Astrocyte (in vitro differentiated cells and primary cell): Measurements from ENCODE around the gene VCAM1. TPM values are rescaled to one million over a fixed set of nuclear protein-coding genes. Genes with fewer than 3 reads are reported as not detected.
A peak's percentile ranks its signal among the peaks of the same experiment; 100 is the strongest.

ENCODE experiments used
- DNase-seq: peaks from one replicate; pipeline ENCODE4 v3.0.0-alpha.2; 2010; ENCODE audit warnings: low read depth
- FAIRE-seq: peaks from 2 replicates; lab custom pipeline; 2011; peaks lifted over from hg19 to GRCh38; lab: Jason Lieb, UNC
- H2AFZ ChIP-seq: 2 replicates; pipeline ENCODE4 v1.6.0; 2012; ENCODE audit warnings: low read depth, low read length, inconsistent platforms
- H3K27ac ChIP-seq: 2 replicates; pipeline ENCODE4 v1.5.1; 2011; ENCODE audit warnings: low read depth, low read length, inconsistent platforms
- H3K27me3 ChIP-seq: 2 replicates; pipeline ENCODE4 v1.6.0; 2011; ENCODE audit warnings: low read length, inconsistent platforms; ENCODE audit not compliant: insufficient read depth
- H3K36me3 ChIP-seq: 2 replicates; pipeline ENCODE4 v1.5.1; 2011; ENCODE audit warnings: low read length, inconsistent platforms; ENCODE audit not compliant: insufficient read depth
- H3K4me1 ChIP-seq: 2 replicates; pipeline ENCODE4 v1.5.1; 2011; ENCODE audit warnings: low read length, inconsistent platforms; ENCODE audit not compliant: insufficient read depth
- H3K4me2 ChIP-seq: 2 replicates; pipeline ENCODE4 v1.6.0; 2012; ENCODE audit warnings: low read length, inconsistent platforms
- H3K4me3 ChIP-seq: 2 replicates; pipeline ENCODE4 v1.5.1; 2011; ENCODE audit warnings: low read depth, mild to moderate bottlenecking, low read length, inconsistent platforms; ENCODE audit not compliant: insufficient read depth
- H3K79me2 ChIP-seq: 2 replicates; pipeline ENCODE4 v1.6.0; 2012; ENCODE audit warnings: mild to moderate bottlenecking, low read length, inconsistent platforms; ENCODE audit not compliant: insufficient read depth
- H3K9ac ChIP-seq: 2 replicates; pipeline ENCODE4 v1.6.0; 2012; ENCODE audit warnings: mild to moderate bottlenecking, low read length, inconsistent platforms
- H3K9me3 ChIP-seq: 2 replicates; pipeline ENCODE4 v1.5.1; 2012; ENCODE audit warnings: low read depth, mild to moderate bottlenecking, low read length, inconsistent platforms; ENCODE audit not compliant: insufficient read depth
- H4K20me1 ChIP-seq: 2 replicates; pipeline ENCODE4 v1.6.0; 2012; ENCODE audit warnings: low read length, inconsistent platforms; ENCODE audit not compliant: insufficient read depth
- H3K27ac Mint-ChIP-seq: one replicate; pipeline ENCODE4 v1.8.0; 2021; ENCODE audit warnings: mild to moderate bottlenecking, mixed read lengths; ENCODE audit not compliant: unreplicated experiment
- H3K27me3 Mint-ChIP-seq: one replicate; pipeline ENCODE4 v1.8.0; 2021; ENCODE audit warnings: low read depth, mixed read lengths; ENCODE audit not compliant: unreplicated experiment
- H3K36me3 Mint-ChIP-seq: one replicate; pipeline ENCODE4 v1.8.0; 2021; ENCODE audit warnings: low read depth, mixed read lengths; ENCODE audit not compliant: unreplicated experiment
- H3K4me1 Mint-ChIP-seq: one replicate; pipeline ENCODE4 v1.8.0; 2021; ENCODE audit warnings: low read depth, mixed read lengths; ENCODE audit not compliant: unreplicated experiment
- H3K4me3 Mint-ChIP-seq: one replicate; pipeline ENCODE4 v1.8.0; 2021; ENCODE audit warnings: mild to moderate bottlenecking, moderate library complexity, mixed read lengths; ENCODE audit not compliant: unreplicated experiment
- H3K9me3 Mint-ChIP-seq: one replicate; pipeline ENCODE4 v1.8.0; 2021; ENCODE audit warnings: mild to moderate bottlenecking, mixed read lengths; ENCODE audit not compliant: unreplicated experiment
- CTCF ChIP-seq: IDR thresholded peaks from 2 replicates; pipeline ENCODE4 v1.5.1; 2011; ENCODE audit warnings: low read depth, mild to moderate bottlenecking, inconsistent platforms, low read length, moderate library complexity; ENCODE audit not compliant: insufficient read depth
- EZH2 ChIP-seq: IDR thresholded peaks from 2 replicates; pipeline ENCODE4 v1.6.1; 2012; ENCODE audit warnings: mild to moderate bottlenecking, low read length, inconsistent platforms; ENCODE audit not compliant: insufficient read depth
- total RNA-seq: library from RNA; stranded (reverse); gene quantifications from 2 replicates; pipeline ENCODE4 v1.2.1, GENCODE V29; 2021

The VCAM1 gene
- total RNA-seq, 1 donor from 2014 or later: 3.2 TPM

GRCh38 chr1:100734676-100735075 lies 15.1 kb downstream of the VCAM1 start:
- peak; percentile 83 for FAIRE-seq
- Mint-ChIP-seq H3K27ac (no peak overlapping the region), H3K4me3 (no peak overlapping the region)

GRCh38 chr1:100735244-100735643 lies 15.7 kb downstream of the VCAM1 start:
- Histone ChIP-seq H3K27ac (peak overlapping the region; percentile 40), H2AFZ (no peak overlapping the region), H4K20me1 (no peaks in the 10 kb centered on the region), H3K9ac (no peak overlapping the region), H3K79me2 (no peaks in the 10 kb centered on the region), H3K4me2 (peak overlapping the region; percentile 36), H3K4me3 (no peak overlapping the region), H3K9me3 (no peaks in the 10 kb centered on the region), H3K4me1 (peaks cover 8% of the 10 kb centered on the region), H3K27me3 (no peaks in the 10 kb centered on the region), H3K36me3 (no peaks in the 10 kb centered on the region)
- H3K27ac Mint-ChIP-seq: no peak overlapping the region
- peaks cover 10% of the 10 kb centered on the region for H3K4me1 Mint-ChIP-seq
- H3K36me3 Mint-ChIP-seq: no peaks in the 10 kb centered on the region
- H3K27me3 Mint-ChIP-seq: no peaks in the 10 kb centered on the region
- no peak overlapping the region for H3K4me3 Mint-ChIP-seq
- H3K9me3 Mint-ChIP-seq: no peaks in the 10 kb centered on the region
- TF ChIP-seq CTCF (no peak), EZH2 (no peak)
- FAIRE-seq (no peak), DNase-seq (no peak)

More at GRCh38 chr1:100734676-100735075, 15.1 kb downstream of the VCAM1 start:
- Mint-ChIP-seq H3K4me1 (peaks cover 10% of the 10 kb centered on the region), H3K27me3 (peaks cover 2% of the 10 kb centered on the region), H3K36me3 (no peaks in the 10 kb centered on the region), H3K9me3 (no peaks in the 10 kb centered on the region)
- Histone ChIP-seq H2AFZ (no peak overlapping the region), H3K79me2 (no peaks in the 10 kb centered on the region), H3K36me3 (no peaks in the 10 kb centered on the region), H3K9ac (no peak overlapping the region), H3K27ac (peak overlapping the region; percentile 40), H3K4me3 (no peak overlapping the region), H4K20me1 (no peaks in the 10 kb centered on the region), H3K4me1 (peaks cover 8% of the 10 kb centered on the region), H3K9me3 (no peaks in the 10 kb centered on the region), H3K4me2 (peak overlapping the region; percentile 36), H3K27me3 (no peaks in the 10 kb centered on the region)
- TF ChIP-seq EZH2 (no peak), CTCF (no peak)
- DNase-seq: peak; percentile 97

GRCh38 chr1:100736324-100736723 lies 16.8 kb downstream of the VCAM1 start:
- H3K27ac ChIP-seq: no peak overlapping the region
- no peaks in the 10 kb centered on the region for H3K9me3 ChIP-seq
- TF ChIP-seq CTCF (no peak), EZH2 (no peak)
- H3K9me3 Mint-ChIP-seq: no peaks in the 10 kb centered on the region
- no peaks in the 10 kb centered on the region for H3K36me3 Mint-ChIP-seq
- no peak overlapping the region for H2AFZ ChIP-seq
- no peaks in the 10 kb centered on the region for H3K27me3 Mint-ChIP-seq
- FAIRE-seq: no peak
- no peak overlapping the region for H3K4me2 ChIP-seq
- no peaks in the 10 kb centered on the region for H3K36me3 ChIP-seq
- H4K20me1 ChIP-seq: no peaks in the 10 kb centered on the region
- H3K27me3 ChIP-seq: no peaks in the 10 kb centered on the region
- no peak for DNase-seq
- peaks cover 8% of the 10 kb centered on the region for H3K4me1 ChIP-seq
- peaks cover 10% of the 10 kb centered on the region for H3K4me1 Mint-ChIP-seq
- H3K79me2 ChIP-seq: no peaks in the 10 kb centered on the region
- H3K9ac ChIP-seq: no peak overlapping the region
- no peak overlapping the region for H3K4me3 ChIP-seq
- H3K4me3 Mint-ChIP-seq: no peak overlapping the region
- H3K27ac Mint-ChIP-seq: no peak overlapping the region
